ENCODE measurements around the gene PCDH9.

DNA sequence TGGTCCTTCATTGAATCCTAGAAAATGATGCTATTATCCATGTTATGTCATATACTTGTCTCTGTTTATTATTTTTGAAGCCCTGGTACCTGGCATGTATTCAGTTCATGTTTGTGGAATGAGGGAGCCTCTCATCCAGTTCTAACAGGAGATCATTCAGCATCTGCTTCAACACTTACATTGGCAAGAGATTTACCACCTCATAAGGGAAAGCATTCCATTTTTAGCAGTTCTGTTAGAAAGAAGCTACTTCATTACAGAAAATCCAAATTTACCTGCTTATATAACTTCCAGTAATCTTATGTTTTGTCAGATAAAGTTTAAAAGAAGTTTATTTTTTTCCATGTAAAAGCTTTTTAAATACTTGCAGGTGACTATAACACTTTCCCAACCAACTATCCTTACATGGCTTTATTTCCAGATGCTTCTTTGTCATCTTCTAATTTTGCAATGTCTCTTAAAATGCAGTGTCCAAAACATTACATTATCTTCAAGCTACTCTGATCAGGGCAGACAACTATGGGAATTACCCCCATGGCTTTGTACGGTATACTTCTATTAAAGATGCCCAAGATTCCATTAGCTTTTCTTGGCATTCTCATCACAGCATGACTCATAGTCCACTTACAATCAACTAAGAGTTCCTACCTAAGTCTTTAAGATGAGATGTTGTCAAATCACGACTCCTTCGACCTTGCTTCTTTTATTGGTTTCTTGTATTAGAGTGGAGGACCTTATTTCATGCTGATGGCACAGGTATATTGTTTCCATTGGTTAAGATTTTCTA is 262.1 kb downstream of the PCDH9 start:
- TF ChIP-seq, protein P1, sequence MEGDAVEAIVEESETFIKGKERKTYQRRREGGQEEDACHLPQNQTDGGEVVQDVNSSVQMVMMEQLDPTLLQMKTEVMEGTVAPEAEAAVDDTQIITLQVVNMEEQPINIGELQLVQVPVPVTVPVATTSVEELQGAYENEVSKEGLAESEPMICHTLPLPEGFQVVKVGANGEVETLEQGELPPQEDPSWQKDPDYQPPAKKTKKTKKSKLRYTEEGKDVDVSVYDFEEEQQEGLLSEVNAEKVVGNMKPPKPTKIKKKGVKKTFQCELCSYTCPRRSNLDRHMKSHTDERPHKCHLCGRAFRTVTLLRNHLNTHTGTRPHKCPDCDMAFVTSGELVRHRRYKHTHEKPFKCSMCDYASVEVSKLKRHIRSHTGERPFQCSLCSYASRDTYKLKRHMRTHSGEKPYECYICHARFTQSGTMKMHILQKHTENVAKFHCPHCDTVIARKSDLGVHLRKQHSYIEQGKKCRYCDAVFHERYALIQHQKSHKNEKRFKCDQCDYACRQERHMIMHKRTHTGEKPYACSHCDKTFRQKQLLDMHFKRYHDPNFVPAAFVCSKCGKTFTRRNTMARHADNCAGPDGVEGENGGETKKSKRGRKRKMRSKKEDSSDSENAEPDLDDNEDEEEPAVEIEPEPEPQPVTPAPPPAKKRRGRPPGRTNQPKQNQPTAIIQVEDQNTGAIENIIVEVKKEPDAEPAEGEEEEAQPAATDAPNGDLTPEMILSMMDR (IDR thresholded peaks at IDR 0.05) = no peak
- TF ChIP-seq EP300 (IDR thresholded peaks at IDR 0.05) (no peak), POLR2A (IDR thresholded peaks at IDR 0.05) (no peak), POLR2AphosphoS5 (IDR thresholded peaks at IDR 0.05) (no peak)

All from upper lobe of left lung (tissue), 4 donors.